Endometrial microvascular endothelial cells (primary cell): Measurements from ENCODE around the gene FAM156A. TPM values are rescaled to one million over a fixed set of nuclear protein-coding genes. Genes with fewer than 3 reads are reported as not detected.
"Not testable (repeated sequence)": the region's sequence is repeated elsewhere in the genome, so short reads cannot be mapped to it uniquely, and the experiment has no call there.

ENCODE experiments used
- in situ Hi-C: cut with HindIII; loops from 2 replicates; pipeline ENCODE4 v1.10.0; 2017; ENCODE audit warnings: low sequenced_read_pairs, low pct_unique_long_range_greater_than_20kb; ENCODE audit errors: inconsistent ontology term
- total RNA-seq: library from RNA; depleted of rRNA; stranded (reverse); fragments of >200 nt; gene quantifications from one replicate; pipeline ENCODE4 v1.2.3, GENCODE V29; 2015; ENCODE audit errors: inconsistent ontology term

Gene FAM156A
- total RNA-seq, 1 donor from 2014 or later = 6.1 TPM

DNA sequence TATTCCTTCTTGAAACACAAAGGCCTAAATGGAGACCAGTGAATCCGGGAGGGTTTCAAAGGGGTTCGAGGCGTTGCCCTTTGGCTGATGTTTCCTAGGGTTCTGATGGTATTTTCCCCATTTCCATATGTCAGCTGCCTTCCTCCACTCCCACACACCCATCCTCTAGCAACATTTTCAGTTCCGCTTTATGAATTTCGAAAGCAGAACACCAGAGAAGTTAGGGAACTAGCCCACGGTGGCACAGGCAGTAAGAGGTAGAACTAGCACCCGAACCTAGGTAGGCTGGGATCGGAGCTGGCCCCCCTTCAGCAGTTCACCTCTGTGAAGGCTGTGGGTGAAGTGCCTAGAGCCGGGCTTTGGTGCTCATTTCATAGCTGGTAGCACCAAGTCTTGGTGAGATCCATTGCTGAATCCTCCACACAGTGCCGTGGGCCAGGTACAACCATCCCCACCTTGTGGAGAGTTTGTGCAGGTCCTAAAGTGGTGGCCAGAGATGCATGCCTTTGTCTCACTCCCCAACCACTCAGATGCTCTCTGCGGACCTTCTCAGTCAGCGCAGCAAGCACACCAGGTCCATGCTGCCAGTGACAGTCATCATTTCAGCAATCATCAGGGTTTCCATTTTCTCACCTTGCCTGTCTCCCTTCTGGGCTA, 48.9 kb downstream of the FAM156A start:
- in situ Hi-C loops = not testable (repeated sequence)

DNA sequence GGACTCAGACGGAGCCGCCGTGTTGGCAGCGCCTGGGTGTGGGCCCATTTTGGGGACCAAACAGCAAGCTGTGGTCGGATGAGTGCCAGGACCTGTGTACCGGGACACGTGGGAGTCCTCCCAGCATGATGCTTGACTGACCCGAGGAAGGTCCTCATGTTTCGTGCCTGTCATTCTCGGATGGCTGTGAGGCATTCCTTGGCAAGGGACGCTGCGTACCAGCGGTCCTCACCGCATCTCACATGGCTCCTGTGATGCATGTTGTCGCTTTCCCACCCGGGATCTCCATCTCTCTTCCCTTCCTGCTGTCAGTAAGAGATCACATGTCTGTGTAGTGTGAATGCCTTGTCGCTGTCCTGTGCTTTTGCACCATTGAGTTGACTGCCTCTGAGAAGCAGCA, 50.4 kb downstream of the FAM156A start:
- in situ Hi-C loops = not testable (repeated sequence)

DNA sequence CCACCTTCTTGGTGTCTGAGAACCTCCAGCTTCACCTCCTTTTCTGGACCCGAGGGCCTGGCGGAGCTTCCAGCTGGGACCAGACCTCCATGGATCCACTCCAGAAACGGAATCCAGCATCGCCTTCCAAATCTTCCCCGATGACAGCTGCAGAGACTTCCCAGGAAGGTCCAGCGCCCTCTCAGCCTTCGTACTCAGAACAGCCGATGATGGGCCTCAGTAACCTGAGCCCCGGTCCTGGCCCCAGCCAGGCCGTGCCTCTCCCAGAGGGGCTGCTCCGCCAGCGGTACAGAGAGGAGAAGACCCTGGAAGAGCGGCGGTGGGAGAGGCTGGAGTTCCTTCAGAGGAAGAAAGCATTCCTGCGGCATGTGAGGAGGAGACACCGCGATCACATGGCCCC, 51.2 kb downstream of the FAM156A start:
- in situ Hi-C loops = not testable (repeated sequence)

DNA sequence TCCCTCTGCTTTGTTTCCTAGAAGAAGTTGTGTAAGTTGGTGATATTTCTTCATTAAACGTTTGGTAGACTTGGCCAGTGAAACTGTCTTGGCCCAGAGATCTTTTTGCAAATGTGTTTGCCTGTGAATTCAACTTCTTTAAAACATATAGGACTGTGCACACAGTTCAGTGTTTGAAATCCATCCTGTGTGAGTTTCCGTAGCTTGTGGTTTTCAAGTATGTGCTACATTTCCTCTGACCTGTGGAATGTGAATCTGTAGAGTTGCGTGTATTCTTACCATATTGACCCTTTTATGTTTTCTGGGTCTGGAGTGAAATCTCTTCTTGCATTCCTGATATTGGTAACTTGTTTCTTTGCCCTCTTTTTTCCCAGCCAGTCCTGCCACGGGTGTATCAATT, 52.2 kb downstream of the FAM156A start:
- in situ Hi-C loops = not testable (repeated sequence)

DNA sequence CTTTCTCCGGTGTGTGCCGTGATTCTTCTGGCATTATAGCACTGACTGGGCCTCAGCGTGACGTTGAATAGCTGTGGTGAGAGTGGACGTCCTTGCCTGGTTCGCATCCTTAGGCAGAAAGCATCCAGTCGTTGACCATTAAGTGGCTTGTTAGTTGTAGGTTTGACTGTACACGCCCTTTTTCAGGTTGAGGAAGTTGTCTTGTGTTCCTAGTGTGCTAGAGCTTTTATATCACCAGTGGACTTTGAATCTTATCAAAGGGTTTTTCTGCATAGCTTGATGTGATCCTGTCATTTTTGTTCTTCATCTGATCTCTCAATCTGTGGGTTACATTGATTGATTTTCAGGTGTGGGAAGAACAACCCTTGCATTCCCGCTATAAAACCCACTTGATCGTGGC, 52.8 kb downstream of the FAM156A start:
- in situ Hi-C loops = not testable (repeated sequence)

Other genes with a start within 250 kb of the FAM156A start
- gene SSX2B, start 207.3 kb downstream of the FAM156A start, total RNA-seq = not detected
- not detected for gene SPANXN5, start 161.1 kb downstream of the FAM156A start, total RNA-seq
- not detected for gene XAGE5, start 147.2 kb downstream of the FAM156A start, total RNA-seq
- gene XAGE3, start 90.4 kb downstream of the FAM156A start, total RNA-seq = not detected
- gene FAM156B, start 61.2 kb downstream of the FAM156A start, total RNA-seq = 16.4 TPM
- 0.74 TPM for gene GPR173, start 90.3 kb upstream of the FAM156A start, total RNA-seq
- 7.7 TPM for gene TSPYL2, start 123.8 kb upstream of the FAM156A start, total RNA-seq
- gene KANTR, start 135.6 kb upstream of the FAM156A start, total RNA-seq = 0.56 TPM